NK-92 (cell line): ENCODE results near the gene TCEAL9.
"Not testable (repeated sequence)": the region's sequence is repeated elsewhere in the genome, so short reads cannot be mapped to it uniquely, and the experiment has no call there.

ENCODE experiments used
- DNase-seq: peaks from one replicate; lab custom pipeline; 2025; ENCODE audit not compliant: unreplicated experiment; lab: John Stamatoyannopoulos, UW

Gene TCEAL9, protein sequence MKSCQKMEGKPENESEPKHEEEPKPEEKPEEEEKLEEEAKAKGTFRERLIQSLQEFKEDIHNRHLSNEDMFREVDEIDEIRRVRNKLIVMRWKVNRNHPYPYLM

DNA sequence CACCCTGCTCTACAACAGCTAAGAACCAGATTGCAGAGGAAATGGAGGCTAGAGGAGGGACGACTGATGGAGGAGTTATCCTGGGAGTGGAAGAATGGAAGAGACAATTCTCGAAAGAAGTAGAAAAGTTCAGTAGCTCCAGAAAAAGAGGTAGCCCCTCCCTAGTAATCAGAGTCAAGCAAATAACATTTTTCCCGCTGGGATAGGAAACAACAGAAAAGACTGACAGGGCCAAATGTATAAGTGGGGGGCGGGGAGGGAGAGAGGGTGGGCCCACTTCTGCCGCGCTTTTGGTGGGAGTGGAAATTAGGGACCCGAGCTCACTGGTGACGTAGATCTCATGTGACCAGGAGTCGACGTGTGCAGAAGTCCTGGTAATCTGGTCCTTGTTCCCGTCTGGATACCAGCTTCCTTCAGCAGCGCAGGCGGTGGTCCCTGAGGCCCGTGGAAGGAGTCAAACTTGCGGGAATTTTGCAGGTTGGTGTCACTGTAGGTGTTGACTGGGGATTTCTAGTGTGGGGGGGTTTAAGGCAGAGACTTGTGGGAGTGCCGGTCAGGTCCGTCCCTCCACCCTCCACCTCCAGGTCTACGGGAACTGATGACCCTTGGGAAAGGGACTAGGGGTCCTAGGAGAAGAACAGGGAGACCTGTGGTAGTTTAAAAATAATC lies at the start of gene TCEAL9:
TSS of gene TCEAL9 (plus strand) at position 377 of the 669 bp plus-strand sequence. CDS start 1,179 bp downstream, outside the sequence.
- no peak for DNase-seq

DNA sequence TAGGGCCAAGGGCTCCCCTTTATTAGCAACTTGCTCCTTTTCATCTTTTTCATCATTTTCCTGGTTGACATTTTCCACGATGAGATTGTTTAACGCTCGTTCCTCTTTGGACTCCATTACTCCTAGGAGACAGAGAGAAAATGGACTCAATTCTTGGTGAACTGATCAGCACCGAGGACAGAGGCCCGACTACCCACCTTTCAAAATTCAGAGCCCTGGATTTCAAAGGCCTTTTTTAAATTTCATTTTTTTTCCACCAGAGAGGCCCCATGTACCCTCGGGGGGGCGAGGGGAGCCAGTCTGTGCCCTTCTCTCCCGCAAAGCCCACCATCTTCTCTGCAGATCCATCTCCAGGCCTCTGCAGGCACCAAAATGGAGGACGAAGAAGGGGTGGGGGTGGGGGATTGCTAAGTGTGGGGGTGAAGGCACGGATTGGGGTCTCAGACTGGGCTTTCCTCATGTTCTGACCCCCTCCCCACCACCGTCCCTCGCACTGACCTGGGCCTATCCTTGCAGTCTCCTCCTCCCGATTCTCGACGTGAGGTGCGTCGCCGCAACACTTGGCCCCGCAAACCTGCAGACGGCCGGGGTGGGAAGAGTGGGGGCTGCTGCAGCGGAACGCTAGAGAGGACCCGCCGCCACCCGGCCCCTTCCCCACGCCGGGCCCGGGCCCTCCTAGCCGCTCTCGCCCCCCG lies 46.3 kb upstream of the TCEAL9 start:
- DNase-seq: no peak

DNA sequence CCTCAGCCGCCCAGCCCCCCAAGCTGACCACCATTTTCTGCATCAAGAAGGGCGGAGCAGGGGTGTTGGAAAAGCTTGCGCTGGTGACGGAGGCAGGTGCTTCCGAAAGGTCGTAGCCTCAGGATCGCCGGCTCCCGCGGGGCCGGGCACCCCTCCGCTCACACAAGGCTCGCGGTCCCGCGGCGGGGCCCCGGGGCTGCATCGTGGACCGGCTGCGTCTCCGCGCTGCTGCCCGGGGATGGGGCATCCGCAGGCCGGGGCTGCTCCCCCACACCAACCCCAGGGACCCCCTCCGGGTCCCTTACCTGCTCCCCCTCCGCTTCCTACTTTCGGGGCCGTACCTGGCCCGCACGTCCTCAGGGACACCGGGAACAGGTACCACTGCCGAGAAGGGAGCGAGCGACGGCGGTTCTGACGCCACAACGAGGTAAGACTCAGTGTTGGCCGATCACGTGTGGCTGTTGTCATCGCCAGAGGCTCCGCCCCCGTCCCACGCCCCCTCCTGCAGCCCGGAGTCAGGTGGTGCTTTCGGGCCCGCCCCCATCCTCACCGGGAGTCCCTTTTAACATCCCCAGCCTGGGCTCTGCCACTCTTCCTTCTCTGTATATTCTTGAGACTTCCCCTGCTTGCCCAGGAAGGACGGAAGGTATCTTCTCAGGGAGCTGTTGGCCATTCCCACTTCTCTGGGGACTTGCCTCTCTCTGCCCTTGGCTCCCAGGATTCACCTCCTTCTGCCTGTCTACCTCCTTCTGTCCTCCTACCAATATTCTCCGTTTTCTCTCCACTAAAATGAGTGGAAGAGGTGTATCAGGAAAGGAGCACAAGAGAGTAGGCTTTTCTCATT lies 45.5 kb upstream of the TCEAL9 start, which contains the start of gene BEX2:
TSS of gene BEX2 (minus strand) at position 436 of the 844 bp plus-strand sequence. CDS start 1,014 bp downstream, outside the sequence.
- DNase-seq: peak; percentile 2

DNA sequence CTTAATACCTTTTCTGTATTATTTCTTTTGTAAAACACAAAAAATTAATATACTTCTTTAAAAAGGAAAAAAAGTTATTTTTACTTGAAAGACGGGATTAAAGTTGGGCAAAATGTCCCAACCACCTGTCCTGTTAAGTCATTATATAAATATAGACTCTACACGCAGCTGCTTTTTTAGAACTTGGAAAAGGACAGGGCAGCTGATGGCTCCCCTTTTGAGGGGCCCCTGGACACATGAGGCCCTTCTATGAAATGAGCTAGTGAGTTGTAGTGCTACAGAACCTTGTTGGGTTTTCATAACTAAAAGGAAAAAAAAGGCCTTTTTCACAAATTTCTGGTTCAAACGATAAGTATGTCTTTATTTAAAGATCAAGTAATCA lies 44.9 kb upstream of the TCEAL9 start:
- no peak for DNase-seq

DNA sequence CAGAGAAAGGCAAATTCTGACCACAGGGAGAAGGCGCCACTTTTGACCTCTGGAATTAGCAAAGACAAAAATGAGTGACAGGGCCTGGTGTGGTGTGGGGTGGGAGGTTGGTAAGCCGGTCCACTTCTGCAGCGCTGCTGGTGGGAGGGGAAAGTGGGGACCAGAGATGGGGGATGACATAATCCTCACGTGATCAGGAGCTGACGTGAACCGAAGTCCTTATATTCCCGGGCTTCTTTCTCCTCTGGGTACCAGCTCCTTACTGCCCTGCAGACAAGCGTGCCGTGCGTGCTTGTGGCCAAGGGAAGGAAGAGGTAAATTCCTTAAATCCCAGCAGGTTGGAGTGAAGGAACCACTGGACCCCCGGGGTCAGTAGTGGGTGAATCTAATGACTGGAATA lies 26.3 kb upstream of the TCEAL9 start, which contains the start of gene TCEAL7:
TSS of gene TCEAL7 (plus strand) at position 249 of the 400 bp plus-strand sequence. CDS start 1,165 bp downstream, outside the sequence.
- no peak for DNase-seq

DNA sequence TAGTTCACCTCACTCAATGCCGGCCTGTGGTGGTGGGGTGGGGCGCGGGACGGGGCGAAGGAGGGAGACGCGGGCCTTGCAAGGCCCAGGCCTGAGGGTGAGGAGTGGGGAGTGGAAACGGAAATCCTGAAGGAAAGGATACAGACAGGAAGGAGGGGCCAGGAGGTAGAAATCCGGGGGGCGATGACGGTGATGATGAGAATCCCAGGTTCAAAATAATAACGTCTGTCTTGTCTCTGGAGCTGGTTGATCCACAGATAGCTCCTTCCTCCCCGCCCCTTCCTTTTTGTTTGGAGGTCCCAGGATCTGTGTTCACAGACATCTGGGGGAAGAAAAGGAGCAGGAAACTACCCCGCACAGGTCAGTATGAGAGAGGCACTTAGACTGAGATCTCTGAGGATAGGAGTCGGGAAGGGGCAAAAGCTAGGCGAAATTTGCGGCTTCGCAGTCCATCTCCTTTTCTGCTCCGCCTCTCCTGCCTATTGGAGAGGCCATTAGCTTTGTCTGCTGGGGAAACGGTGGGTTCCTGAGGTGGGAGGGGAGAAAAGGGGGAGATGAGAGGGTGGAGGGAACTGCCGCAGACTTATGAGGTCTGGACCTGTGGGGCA lies 25.5 kb upstream of the TCEAL9 start:
- DNase-seq: no peak

DNA sequence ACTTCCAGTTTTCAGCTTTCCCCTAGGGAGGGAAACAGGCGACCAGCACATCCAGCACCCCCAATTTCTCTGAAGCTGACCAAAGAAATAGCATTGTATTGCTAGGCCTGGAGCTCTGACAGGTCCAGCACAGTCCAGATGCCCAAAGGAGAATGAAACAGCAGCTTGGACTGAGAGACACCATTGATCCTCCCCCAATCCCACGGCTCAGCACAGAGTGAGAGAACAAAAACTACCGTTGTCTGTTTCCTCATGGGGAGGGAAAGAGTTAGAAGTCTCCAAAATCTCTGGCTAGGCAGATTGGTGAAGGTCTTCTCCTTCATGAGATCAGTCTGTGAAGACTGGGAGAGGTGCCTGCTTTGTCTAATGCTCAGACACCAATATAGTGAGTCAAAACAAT lies 17.6 kb upstream of the TCEAL9 start:
- no peak for DNase-seq

DNA sequence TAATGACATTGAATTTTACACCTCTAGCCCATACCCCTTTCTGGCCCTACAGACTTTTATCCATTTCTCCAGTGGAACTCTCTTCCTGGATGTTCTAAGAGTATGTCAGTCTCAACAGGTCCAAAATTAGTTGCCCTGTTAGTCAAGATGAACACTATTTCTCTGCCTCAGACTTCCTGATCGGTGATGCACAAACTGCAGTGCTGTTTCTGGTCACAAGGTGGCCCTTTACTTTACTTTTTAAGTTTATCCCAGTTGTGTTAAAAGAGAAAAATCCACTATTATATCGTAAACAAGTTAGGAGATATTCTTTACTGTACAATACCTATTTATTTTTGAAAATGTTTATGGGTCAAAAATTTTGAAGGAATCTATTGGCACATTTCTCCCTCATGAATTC lies 13.2 kb upstream of the TCEAL9 start:
- no peak for DNase-seq

DNA sequence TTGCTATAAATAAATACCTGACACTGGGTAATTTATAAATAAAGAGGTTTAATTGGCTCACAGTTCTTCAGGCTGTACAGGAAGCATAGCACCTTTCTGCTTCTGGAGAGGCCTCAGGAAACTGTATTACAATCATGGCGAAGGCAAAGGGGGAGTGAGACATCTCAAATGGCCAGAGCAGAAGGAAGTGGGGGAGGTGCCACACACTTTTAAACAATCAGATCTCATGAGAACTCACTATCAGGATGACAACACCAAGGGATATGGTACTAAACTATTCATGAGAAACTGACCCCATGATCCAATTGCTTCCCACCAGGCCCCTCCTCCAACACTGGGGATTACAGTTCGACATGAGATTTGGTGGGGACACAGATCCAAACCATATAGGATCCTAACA lies 11.7 kb upstream of the TCEAL9 start:
- no peak for DNase-seq

DNA sequence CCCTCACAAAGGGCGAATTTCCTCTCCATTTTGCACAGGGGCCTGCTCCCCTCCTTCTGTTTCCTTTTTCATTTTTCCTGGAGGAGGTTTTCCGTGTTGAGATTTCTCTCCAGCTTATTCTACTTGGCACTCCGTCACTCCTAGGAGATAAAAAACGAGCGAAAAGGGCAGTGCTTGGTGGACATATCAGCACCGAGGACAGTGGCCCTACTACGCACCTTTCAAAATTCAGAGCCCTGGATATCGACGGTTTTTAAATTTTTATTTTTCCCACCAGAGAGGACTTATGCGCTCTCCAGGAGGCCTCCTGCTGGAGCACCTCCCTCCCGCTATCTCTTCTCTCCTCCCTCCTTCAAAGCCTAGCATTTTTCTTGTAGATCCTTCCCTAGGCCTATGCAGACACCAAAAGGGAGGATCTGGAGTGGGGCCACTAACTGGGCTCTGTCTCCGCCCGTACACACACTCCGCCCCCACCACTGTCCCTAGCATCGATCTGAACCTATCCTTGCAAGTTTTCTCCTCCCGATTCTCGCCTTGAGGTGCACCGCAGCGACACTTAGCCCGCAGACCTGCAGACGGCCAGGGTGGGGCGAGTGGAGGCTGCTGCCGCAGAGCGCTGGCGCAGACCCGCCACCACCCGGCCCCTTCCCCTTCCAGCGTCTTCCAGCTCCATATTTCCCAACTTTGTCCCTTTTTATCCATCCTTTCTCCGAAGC lies 8.5 kb upstream of the TCEAL9 start:
- DNase-seq: no peak

DNA sequence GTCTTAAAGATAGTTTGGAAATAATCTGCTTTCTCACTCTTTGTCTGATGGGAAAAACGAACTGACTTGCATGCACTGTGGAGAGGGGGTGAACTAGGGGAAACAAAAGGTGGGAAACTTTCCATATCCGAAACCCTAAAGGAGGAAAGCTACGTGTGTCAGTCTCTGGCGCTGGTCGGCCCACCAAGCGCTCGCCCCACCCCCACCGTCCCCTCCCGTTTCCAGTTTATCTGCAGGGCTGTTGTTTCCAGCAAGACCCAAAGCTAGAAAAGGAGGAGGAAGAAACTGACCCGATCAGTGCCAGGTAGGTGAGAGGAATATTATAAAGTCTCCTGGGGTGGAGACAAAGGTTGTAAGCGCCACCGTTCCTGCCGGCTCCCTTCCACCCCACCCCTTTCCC lies 552 bp downstream of the TCEAL9 start:
- no peak for DNase-seq

DNA sequence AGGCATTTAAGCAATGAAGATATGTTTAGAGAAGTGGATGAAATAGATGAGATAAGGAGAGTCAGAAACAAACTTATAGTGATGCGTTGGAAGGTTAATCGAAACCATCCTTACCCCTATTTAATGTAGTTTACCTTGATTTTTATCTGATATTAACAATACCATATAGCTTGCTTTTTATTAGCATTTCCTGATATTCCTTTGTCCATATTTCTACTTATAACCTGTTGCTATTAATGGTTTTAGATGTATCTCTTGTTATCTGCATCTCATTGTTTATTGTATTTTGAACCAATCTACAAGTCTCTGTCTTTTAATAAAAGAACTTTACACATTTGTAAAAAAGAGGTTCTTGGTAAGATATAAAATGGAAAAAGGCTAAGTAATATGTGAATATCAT lies 1.6 kb downstream of the TCEAL9 start:
- no peak for DNase-seq

DNA sequence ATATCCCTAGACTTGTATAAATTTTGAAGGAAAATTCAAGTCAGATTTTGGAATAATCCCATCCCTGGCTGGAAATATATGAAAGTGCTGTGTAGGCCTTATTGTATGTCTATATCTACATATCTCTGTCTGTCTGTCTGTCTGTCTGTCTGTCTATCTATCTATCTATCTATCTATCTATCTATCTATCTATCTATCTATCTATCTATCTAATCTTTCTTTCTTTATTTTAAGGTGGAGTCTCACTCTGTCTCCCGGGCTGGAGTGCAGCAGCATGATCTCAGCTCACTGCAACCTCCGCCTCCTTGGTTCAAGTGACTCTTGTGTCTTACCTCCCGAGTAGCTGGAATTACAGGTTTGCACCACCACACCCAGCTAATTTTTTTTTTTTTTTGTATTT lies 3.3 kb downstream of the TCEAL9 start:
- DNase-seq: not testable (repeated sequence)

DNA sequence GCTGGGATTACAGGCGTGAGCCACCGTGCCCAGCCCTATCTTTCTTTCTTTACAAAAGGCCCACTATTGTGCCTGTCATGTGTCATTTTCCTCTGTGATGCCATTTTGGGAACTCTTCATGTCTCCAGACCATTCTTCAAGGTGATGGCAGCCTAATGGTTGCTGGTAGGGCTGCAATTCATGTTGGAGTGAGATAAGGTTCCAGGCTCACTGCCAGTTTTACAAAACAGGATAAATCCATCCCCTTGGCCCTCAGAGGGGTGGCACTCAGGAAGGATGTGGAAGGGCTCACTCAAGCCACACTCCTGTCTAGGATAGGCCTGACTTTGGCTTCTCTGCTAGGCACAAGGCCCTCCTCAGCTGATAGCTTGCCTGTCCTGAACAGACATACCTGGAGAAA lies 3.8 kb downstream of the TCEAL9 start:
- DNase-seq: no peak

DNA sequence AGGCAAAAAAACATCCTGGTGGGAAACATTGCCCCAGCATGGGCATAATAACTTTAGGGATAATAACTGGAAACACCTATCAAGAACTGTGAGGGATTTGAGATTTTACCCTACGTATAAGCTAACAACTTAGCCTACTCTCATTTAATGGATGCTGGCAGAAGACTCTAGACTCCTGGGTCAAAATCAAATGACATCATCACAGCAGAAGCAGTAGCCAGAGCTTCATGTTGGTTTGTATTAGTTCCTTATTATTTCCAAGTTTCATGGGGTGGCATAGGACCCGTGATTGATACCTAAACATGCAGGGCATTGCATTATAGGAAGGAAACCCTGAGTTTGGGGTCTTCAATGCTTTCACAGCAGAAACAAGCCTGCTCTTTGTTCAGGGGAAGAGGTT lies 4.6 kb downstream of the TCEAL9 start:
- DNase-seq: no peak

DNA sequence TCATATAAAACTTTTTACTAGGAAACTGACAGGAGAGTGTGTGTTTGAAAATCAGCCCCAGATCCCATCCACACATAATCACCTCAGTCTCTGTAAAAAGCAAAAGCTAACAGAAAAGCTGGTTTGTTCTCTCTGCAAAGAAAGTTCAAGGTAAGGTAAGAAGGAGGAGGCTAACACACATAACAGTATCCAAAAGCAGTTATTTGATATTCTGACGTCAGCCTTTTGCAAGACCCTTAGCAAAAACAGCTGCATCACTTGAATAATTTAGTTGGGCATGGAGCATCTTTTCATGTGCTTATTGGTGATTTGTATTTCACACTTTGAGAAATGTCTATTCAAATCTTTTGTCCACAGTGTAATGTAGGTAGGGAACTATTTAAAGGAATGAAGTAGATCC lies 5.5 kb downstream of the TCEAL9 start:
- no peak for DNase-seq

DNA sequence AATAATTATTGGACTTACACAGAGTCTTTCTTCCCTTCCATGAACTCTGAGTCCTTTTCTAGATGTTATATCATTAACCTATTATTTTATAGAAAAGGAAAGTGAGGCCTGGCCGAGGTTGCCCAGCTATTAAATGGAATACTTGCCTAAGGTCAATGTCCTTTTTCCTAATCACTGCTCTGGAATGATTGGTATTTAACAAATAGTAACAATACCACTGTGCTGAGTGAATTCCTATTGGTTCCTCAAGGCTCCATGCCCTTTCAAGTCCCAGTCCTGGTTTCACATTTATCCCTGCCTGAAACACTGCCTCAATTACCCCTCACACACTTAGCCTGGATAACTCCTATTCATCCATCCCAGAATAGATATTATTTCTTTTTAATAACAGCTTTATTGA lies 6.2 kb downstream of the TCEAL9 start:
- no peak for DNase-seq

DNA sequence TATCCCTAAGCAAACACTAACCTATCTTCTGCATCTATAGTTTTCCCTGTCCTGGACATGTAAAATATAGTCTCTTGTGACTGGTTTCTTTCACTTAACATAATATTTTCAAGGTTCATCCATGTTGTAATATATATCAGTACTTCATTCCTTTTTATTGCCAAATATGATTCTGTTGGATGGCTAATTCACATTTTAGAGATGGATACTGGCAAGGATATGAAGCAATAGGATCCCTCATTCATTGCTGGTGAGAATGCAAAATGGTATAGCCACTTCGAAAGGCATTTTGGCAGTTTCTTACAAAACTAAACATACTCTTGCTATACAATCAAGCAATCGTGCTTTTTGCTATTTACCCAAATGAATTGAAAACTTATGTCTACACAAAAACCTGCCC lies 6.7 kb downstream of the TCEAL9 start:
- no peak for DNase-seq

DNA sequence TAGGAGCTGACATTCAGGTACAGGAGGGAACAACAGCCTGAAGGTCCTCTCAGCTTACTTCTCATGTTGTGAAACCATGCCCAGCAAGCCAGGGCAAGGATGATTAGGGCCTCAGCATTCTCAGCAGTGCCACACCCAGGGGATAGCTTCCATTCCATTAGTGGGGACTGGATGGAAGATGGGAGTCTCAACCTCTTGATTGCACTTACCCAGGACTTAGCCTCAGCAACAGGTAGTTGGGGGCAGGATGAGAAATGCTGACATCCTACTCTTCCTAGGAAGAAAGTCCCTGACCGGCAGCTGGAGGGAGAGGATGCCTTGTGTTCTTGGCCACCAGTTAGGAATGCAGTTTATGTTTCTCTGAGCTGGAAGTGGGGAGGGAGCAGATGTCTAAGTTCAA lies 11.2 kb downstream of the TCEAL9 start:
- DNase-seq: no peak

DNA sequence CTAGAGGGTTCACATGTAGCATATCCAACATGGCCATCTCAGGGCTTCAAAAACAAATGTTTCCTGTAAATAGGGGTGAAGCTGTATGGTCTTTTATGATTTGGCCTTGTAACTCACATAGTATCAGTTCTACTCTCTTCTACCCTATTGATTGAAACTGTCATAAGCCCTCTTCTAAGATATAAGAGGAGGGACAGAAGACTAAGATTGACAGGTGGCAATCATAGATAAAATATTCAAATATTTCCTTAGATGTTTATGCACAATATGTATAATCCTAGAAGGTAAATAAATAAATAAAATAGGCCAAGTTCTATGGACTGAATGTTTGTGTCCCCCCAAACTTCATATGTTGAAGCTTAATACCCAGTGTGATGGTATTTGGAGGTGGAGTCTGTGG lies 13.2 kb downstream of the TCEAL9 start:
- DNase-seq: no peak
